DMS79 treated with DMSO at 0.1 percent for 48 hours (cell line): Measurements from ENCODE around the gene SGO1.

ENCODE experiments used
- DNase-seq: peaks from one replicate; lab custom pipeline; 2025; lab: John Stamatoyannopoulos, UW

SGO1 gene

GRCh38 chr3:20154928-20155327, 31.1 kb downstream of the SGO1 start:
- DNase-seq = no peak

- no peak for DNase-seq
Observed at GRCh38 chr3:20154078-20154477, 31.9 kb downstream of the SGO1 start.

- no peak for DNase-seq
Observed at GRCh38 chr3:20148466-20148865, 37.5 kb downstream of the SGO1 start.

GRCh38 chr3:20147361-20147760, 38.6 kb downstream of the SGO1 start:
- DNase-seq = no peak

GRCh38 chr3:20146301-20146700, 39.7 kb downstream of the SGO1 start:
- no peak for DNase-seq

- peak; percentile 18 for DNase-seq
Observed at GRCh38 chr3:20145874-20146273, 40.1 kb downstream of the SGO1 start.

GRCh38 chr3:20143519-20143918, 42.5 kb downstream of the SGO1 start:
- DNase-seq = no peak

- DNase-seq = no peak
Observed at GRCh38 chr3:20142517-20142916, 43.5 kb downstream of the SGO1 start.

- DNase-seq = no peak
Observed at GRCh38 chr3:20141851-20142250, 44.2 kb downstream of the SGO1 start.

GRCh38 chr3:20141316-20141715, 44.7 kb downstream of the SGO1 start:
- DNase-seq = no peak

GRCh38 chr3:20140881-20141280, 45.1 kb downstream of the SGO1 start:
- no peak for DNase-seq

GRCh38 chr3:20137647-20138046, 48.4 kb downstream of the SGO1 start:
- DNase-seq = no peak

GRCh38 chr3:20136231-20136630, 49.8 kb downstream of the SGO1 start:
- DNase-seq = no peak

- DNase-seq = no peak
Observed at GRCh38 chr3:20130106-20130505, 55.9 kb downstream of the SGO1 start.

- DNase-seq = no peak
Observed at GRCh38 chr3:20128358-20128757, 57.6 kb downstream of the SGO1 start.

GRCh38 chr3:20125897-20126296, 60.1 kb downstream of the SGO1 start:
- DNase-seq = no peak

GRCh38 chr3:20125289-20125688, 60.7 kb downstream of the SGO1 start:
- DNase-seq = no peak

- no peak for DNase-seq
Observed at GRCh38 chr3:20123131-20123652, 62.8 kb downstream of the SGO1 start.

- DNase-seq = no peak
Observed at GRCh38 chr3:20121088-20121487, 64.9 kb downstream of the SGO1 start.
